SH-SY5Y (cell line): ENCODE measurements around the gene ELMO3.

Experiments
- GATA2 ChIP-seq: IDR thresholded peaks from 2 replicates; pipeline ENCODE4 v1.6.1; 2011; ENCODE audit warnings: mild to moderate bottlenecking, low read depth, low read length
- GATA3 ChIP-seq: IDR thresholded peaks from 2 replicates; pipeline ENCODE4 v1.6.1; 2011; ENCODE audit warnings: low read depth, mild to moderate bottlenecking, low read length, moderate library complexity

DNA sequence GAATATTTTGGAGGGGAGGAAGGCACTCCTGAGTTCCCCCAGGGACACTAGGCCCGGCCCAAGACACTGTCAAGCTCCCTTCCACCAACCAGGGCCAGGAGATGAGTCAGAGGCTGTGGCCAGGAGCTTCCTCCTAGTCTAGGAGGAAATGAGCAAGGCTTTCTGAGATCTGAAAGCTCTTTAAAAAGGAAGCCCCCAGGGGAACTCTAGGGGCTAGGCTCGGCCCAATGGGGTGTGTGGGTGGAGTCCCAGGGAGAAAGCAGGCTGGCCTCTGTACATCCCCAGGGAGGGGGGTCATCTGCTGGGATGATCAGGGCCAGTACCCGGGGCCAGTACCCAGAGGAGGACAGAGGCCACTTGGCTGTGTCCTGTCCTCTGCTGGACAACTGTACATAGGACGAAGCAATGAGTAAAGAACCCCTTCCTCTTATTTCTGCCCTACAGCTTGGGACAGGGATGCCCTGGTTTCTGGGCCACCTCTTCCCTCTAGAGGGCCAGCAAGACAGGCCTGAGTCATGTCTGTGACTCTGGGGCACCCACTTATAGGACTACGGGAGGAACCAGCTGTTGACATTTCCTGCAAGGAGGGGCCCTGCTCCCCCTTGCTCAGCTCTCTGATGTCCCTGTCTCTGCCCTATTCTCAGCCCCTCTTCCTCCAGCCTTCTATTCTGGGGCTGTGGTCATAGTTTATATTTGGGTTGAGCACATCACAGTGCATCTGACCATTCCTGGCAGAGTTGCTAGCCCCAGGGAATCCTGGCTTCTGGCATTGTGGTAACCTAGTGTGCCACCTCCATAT is 45.7 kb downstream of the ELMO3 start:
- TF ChIP-seq GATA2, result no peak
- no peak for TF ChIP-seq GATA3
